IPS-18c (cell line): ENCODE measurements around the gene CYP2W1.

ENCODE experiments used
- H3K4me3 ChIP-seq: 2 replicates; pipeline ENCODE4 v1.7.0; 2013; ENCODE audit warnings: low read depth, mild to moderate bottlenecking, low read length, moderate library complexity; ENCODE audit not compliant: insufficient read depth
- H3K9me3 ChIP-seq: one replicate; pipeline ENCODE4 v1.6.1; 2013; ENCODE audit warnings: mild to moderate bottlenecking, low read length, moderate library complexity; ENCODE audit not compliant: control insufficient read depth, insufficient read depth

CYP2W1 gene

GRCh38 chr7:986766-987751 is 4.1 kb downstream of the CYP2W1 start:
- Histone ChIP-seq H3K9me3 (no peaks in the 10 kb centered on the region), H3K4me3 (no peak overlapping the region)

GRCh38 chr7:987909-988308 is 4.9 kb downstream of the CYP2W1 start:
- Histone ChIP-seq H3K4me3 (no peak overlapping the region), H3K9me3 (no peaks in the 10 kb centered on the region)

GRCh38 chr7:988426-988911 is 5.5 kb downstream of the CYP2W1 start:
- no peak overlapping the region for H3K4me3 ChIP-seq
- no peaks in the 10 kb centered on the region for H3K9me3 ChIP-seq

GRCh38 chr7:988963-989529 is 6.1 kb downstream of the CYP2W1 start:
- no peaks in the 10 kb centered on the region for H3K9me3 ChIP-seq
- H3K4me3 ChIP-seq: no peak overlapping the region

GRCh38 chr7:990352-990932 is 7.5 kb downstream of the CYP2W1 start:
- Histone ChIP-seq H3K9me3 (no peaks in the 10 kb centered on the region), H3K4me3 (no peak overlapping the region)

- no peaks in the 10 kb centered on the region for H3K9me3 ChIP-seq
- H3K4me3 ChIP-seq: no peak overlapping the region
Measured at GRCh38 chr7:990933-991728, 8.2 kb downstream of the CYP2W1 start.

GRCh38 chr7:991729-992656 is 9.0 kb downstream of the CYP2W1 start:
- H3K4me3 ChIP-seq: no peak overlapping the region
- H3K9me3 ChIP-seq: no peaks in the 10 kb centered on the region

GRCh38 chr7:992709-993607 is 10.0 kb downstream of the CYP2W1 start:
- H3K4me3 ChIP-seq: no peak overlapping the region
- no peaks in the 10 kb centered on the region for H3K9me3 ChIP-seq

- no peaks in the 10 kb centered on the region for H3K9me3 ChIP-seq
- no peak overlapping the region for H3K4me3 ChIP-seq
Measured at GRCh38 chr7:994592-995308, 11.8 kb downstream of the CYP2W1 start.

- no peak overlapping the region for H3K4me3 ChIP-seq
- H3K9me3 ChIP-seq: peaks cover 2% of the 10 kb centered on the region
Measured at GRCh38 chr7:995571-995970, 12.6 kb downstream of the CYP2W1 start.

- Histone ChIP-seq H3K4me3 (no peak overlapping the region), H3K9me3 (peaks cover 2% of the 10 kb centered on the region)
Measured at GRCh38 chr7:996079-996872, 13.3 kb downstream of the CYP2W1 start.

- H3K9me3 ChIP-seq: peaks cover 2% of the 10 kb centered on the region
- H3K4me3 ChIP-seq: no peak overlapping the region
Measured at GRCh38 chr7:997404-998395, 14.7 kb downstream of the CYP2W1 start.

- Histone ChIP-seq H3K4me3 (no peak overlapping the region), H3K9me3 (peaks cover 2% of the 10 kb centered on the region)
Measured at GRCh38 chr7:999149-999879, 16.3 kb downstream of the CYP2W1 start.
